Calu3 (cell line): ENCODE results near the gene GALNTL6. TPM values are rescaled to one million over a fixed set of nuclear protein-coding genes. Genes with fewer than 3 reads are reported as not detected.

Experiments
- BruUV-seq: library from RNA; stranded (reverse); fragments of 400-500 nt; replicated peaks from 2 replicates; lab custom pipeline; 2021; lab: Mats Ljungman, UMichigan
- CTCF ChIA-PET: fragments of 300-600 bp; sonication (Branson Sonifier 250); formaldehyde crosslinking; loops from one replicate; lab custom pipeline; 2022; ENCODE audit warnings: antibody characterized with exemption; lab: Charles Lee
- DNase-seq: peaks from one replicate; pipeline ENCODE4 v3.0.0; 2022
- H3K27ac Mint-ChIP-seq: one replicate; pipeline ENCODE4 v1.8.0; 2022; ENCODE audit warnings: mixed read lengths; ENCODE audit not compliant: unreplicated experiment
- H3K27me3 Mint-ChIP-seq: one replicate; pipeline ENCODE4 v1.8.0; 2022; ENCODE audit warnings: mixed read lengths; ENCODE audit not compliant: unreplicated experiment
- H3K36me3 Mint-ChIP-seq: one replicate; pipeline ENCODE4 v1.8.0; 2022; ENCODE audit warnings: mild to moderate bottlenecking, moderate library complexity, mixed read lengths; ENCODE audit not compliant: insufficient read depth, unreplicated experiment
- H3K4me1 Mint-ChIP-seq: one replicate; pipeline ENCODE4 v1.8.0; 2022; ENCODE audit warnings: mild to moderate bottlenecking, low read depth, mixed read lengths; ENCODE audit not compliant: unreplicated experiment
- H3K4me3 Mint-ChIP-seq: one replicate; pipeline ENCODE4 v1.8.0; 2022; ENCODE audit warnings: mild to moderate bottlenecking, low read depth, moderate library complexity, mixed read lengths; ENCODE audit not compliant: unreplicated experiment
- H3K9me3 Mint-ChIP-seq: one replicate; pipeline ENCODE4 v1.8.0; 2022; ENCODE audit warnings: low read depth, mixed read lengths; ENCODE audit not compliant: unreplicated experiment
- intact Hi-C: fragments of 100-400 bp; cut with micrococcal nuclease; formaldehyde crosslinking; loops from one replicate; pipeline ENCODE4 v1.10.0; 2022; ENCODE audit not compliant: unreplicated experiment
- total RNA-seq: library from RNA; stranded (reverse); gene quantifications from 2 replicates; pipeline ENCODE4 v1.2.3, GENCODE V29; 2022
- TF ChIP-seq, protein P1 (sequence below): fragments of 200-600 bp; IDR thresholded peaks from one replicate; pipeline ENCODE4 v1.8.0; 2022; ENCODE audit warnings: antibody characterized with exemption; ENCODE audit not compliant: unreplicated experiment

Gene GALNTL6
- total RNA-seq, 1 experiment from 2014 or later: not detected

DNA sequence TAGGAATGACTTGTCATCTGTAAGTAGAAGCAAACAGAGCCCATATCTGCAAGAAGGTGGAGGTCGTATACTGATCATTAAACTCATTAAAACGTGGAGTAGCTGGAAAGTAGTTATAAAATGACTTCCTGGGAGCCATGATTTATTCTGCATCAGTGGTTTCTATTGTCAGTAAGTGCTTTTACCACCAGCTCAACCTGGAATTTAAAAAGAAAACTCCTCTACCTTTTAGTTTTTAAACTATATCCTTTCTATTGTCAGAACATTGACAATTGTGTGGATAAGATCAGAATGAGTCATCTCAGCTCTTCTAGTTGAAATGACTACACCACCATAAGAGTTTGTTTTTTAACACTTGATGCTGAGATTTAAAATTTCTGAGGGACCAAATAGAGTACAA is 704.2 kb downstream of the GALNTL6 start:
- no TSS peak for BruUV-seq
- no peak overlapping the region for H3K4me3 Mint-ChIP-seq
- H3K36me3 Mint-ChIP-seq: no peaks in the 10 kb centered on the region
- H3K4me1 Mint-ChIP-seq: no peaks in the 10 kb centered on the region
- intact Hi-C loops: no loop called here
- no peaks in the 10 kb centered on the region for H3K27me3 Mint-ChIP-seq
- no peaks in the 10 kb centered on the region for H3K9me3 Mint-ChIP-seq
- TF ChIP-seq, protein P1, sequence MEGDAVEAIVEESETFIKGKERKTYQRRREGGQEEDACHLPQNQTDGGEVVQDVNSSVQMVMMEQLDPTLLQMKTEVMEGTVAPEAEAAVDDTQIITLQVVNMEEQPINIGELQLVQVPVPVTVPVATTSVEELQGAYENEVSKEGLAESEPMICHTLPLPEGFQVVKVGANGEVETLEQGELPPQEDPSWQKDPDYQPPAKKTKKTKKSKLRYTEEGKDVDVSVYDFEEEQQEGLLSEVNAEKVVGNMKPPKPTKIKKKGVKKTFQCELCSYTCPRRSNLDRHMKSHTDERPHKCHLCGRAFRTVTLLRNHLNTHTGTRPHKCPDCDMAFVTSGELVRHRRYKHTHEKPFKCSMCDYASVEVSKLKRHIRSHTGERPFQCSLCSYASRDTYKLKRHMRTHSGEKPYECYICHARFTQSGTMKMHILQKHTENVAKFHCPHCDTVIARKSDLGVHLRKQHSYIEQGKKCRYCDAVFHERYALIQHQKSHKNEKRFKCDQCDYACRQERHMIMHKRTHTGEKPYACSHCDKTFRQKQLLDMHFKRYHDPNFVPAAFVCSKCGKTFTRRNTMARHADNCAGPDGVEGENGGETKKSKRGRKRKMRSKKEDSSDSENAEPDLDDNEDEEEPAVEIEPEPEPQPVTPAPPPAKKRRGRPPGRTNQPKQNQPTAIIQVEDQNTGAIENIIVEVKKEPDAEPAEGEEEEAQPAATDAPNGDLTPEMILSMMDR: no peak
- no peak for DNase-seq
- no peak overlapping the region for H3K27ac Mint-ChIP-seq
- CTCF ChIA-PET: no interaction called here

DNA sequence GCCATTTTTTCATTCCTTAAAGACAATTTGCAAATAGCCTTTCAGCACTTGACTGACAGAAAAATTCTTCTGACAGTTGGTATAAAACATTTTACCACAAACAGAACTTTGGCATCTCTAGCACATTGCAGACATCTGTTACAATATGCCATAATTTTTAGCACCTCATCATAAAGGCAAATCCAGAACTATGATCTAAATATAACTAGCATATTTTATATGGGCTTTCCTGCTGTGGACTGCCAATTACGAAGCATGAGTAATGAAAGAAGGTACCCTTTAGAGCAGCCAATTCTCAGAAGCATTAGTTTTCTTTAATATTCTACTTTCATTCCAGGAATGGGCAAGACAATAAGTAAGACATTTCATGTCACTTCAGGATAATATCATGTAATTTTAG is 708.0 kb downstream of the GALNTL6 start:
- H3K4me3 Mint-ChIP-seq: no peak overlapping the region
- no peaks in the 10 kb centered on the region for H3K36me3 Mint-ChIP-seq
- no peak overlapping the region for H3K27ac Mint-ChIP-seq
- H3K27me3 Mint-ChIP-seq: no peaks in the 10 kb centered on the region
- no peak for DNase-seq
- no TSS peak for BruUV-seq
- no peaks in the 10 kb centered on the region for H3K9me3 Mint-ChIP-seq
- H3K4me1 Mint-ChIP-seq: no peaks in the 10 kb centered on the region
- TF ChIP-seq, protein P1: no peak
- intact Hi-C loops: no loop called here
- CTCF ChIA-PET: no interaction called here

DNA sequence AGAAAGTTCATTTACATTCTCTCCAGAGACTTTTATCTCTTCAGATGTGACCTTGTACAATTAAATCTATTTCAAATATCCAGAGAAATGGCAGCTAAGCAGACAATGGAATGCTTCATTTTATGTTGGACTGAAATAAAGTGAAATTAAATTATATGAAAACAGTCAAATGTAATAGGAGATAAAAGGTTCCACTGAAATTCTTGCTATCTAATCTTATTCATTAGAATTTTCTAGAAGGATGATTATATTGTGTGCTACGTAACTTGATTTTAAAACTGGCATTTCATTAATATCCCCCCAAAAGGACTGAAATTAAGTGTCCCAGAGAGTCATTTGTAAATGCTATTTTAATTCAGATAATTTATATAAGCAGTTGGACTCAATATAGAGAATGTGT is 708.5 kb downstream of the GALNTL6 start:
- intact Hi-C loops: no loop called here

DNA sequence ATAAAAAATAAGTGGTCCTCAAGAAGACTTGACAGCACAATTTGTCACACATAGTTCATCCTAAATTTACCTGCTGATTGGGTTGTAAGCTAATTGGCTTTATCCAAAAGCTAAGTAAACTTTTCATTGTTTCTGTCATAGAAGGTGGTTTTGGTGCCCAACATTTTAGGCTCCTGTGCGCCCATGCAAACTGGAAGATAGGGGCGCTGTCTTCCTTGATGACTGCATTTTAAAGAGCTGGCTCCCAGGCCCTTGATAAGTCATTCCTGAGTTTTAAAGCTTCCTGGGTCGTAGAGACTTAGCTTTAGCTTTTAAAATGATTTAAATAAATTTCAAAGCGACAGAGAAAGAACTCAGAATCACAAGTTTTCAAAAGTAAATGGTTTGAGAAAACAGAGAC is 730.0 kb downstream of the GALNTL6 start:
- H3K27me3 Mint-ChIP-seq: no peaks in the 10 kb centered on the region
- H3K36me3 Mint-ChIP-seq: no peaks in the 10 kb centered on the region
- no TSS peak for BruUV-seq
- intact Hi-C loops: no loop called here
- CTCF ChIA-PET: no interaction called here
- no peak overlapping the region for H3K27ac Mint-ChIP-seq
- peaks cover 2% of the 10 kb centered on the region for H3K9me3 Mint-ChIP-seq
- DNase-seq: no peak
- H3K4me3 Mint-ChIP-seq: no peak overlapping the region
- no peaks in the 10 kb centered on the region for H3K4me1 Mint-ChIP-seq
- TF ChIP-seq, protein P1: no peak

More for the DNA sequence above, 708.5 kb downstream of the GALNTL6 start:
- no peak for DNase-seq
- Mint-ChIP-seq H3K4me3 (no peak overlapping the region), H3K27me3 (no peaks in the 10 kb centered on the region), H3K9me3 (no peaks in the 10 kb centered on the region), H3K27ac (no peak overlapping the region), H3K4me1 (no peaks in the 10 kb centered on the region), H3K36me3 (no peaks in the 10 kb centered on the region)
- BruUV-seq: no TSS peak
- TF ChIP-seq, protein P1: no peak
- CTCF ChIA-PET: no interaction called here
